Testis (tissue), 2 donors: ENCODE measurements around the gene RNF213.

Experiments used
- POLR2A ChIP-seq: fragments of 450-650 bp; IDR thresholded peaks from one replicate; pipeline ENCODE4 v1.6.1; 2017; ENCODE audit warnings: antibody characterized with exemption, mild to moderate bottlenecking, moderate library complexity
- TF ChIP-seq, protein P1 (sequence below), 3 experiments: fragments of 450-650 bp in 2 of 3; fragments of 200-600 bp in 1 of 3; sonication (generic) in 1 of 3; IDR thresholded peaks; one replicate each; pipeline ENCODE4 v1.5.1; 2016 to 2019; ENCODE audit warnings: antibody characterized with exemption in 3 of 3, mild to moderate bottlenecking in 2 of 3, moderate library complexity in 1 of 3

GRCh38 chr17:80385046-80385445 is 124.4 kb downstream of the RNF213 start:
- TF ChIP-seq, protein P1, sequence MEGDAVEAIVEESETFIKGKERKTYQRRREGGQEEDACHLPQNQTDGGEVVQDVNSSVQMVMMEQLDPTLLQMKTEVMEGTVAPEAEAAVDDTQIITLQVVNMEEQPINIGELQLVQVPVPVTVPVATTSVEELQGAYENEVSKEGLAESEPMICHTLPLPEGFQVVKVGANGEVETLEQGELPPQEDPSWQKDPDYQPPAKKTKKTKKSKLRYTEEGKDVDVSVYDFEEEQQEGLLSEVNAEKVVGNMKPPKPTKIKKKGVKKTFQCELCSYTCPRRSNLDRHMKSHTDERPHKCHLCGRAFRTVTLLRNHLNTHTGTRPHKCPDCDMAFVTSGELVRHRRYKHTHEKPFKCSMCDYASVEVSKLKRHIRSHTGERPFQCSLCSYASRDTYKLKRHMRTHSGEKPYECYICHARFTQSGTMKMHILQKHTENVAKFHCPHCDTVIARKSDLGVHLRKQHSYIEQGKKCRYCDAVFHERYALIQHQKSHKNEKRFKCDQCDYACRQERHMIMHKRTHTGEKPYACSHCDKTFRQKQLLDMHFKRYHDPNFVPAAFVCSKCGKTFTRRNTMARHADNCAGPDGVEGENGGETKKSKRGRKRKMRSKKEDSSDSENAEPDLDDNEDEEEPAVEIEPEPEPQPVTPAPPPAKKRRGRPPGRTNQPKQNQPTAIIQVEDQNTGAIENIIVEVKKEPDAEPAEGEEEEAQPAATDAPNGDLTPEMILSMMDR (IDR thresholded peaks at IDR 0.05) = no peak
- no peak for TF ChIP-seq POLR2A
